Stimulated activated memory B cell treated with anti-CD40 and anti-IgM and Interleukin-4, amounts not matched to agents 10 μg/mL and 1 μg/mL and 100 μg/mL, for 72 hours (primary cell): Measurements from ENCODE around the gene SDK1.

Source experiments
- ATAC-seq: fragments of 150-1000 bp; cut with Tn5 transposase; 2 replicates; pipeline ENCODE4 v1.10.0; 2021
- H3K27ac Mint-ChIP-seq: one replicate; pipeline ENCODE4 v1.8.0; 2022; ENCODE audit warnings: mild to moderate bottlenecking, mixed read lengths
- H3K27me3 Mint-ChIP-seq: one replicate; pipeline ENCODE4 v1.8.0; 2022; ENCODE audit warnings: mixed read lengths
- H3K36me3 Mint-ChIP-seq: one replicate; pipeline ENCODE4 v1.8.0; 2022; ENCODE audit warnings: mixed read lengths
- H3K4me1 Mint-ChIP-seq: one replicate; pipeline ENCODE4 v1.8.0; 2022; ENCODE audit warnings: mixed read lengths
- H3K4me3 Mint-ChIP-seq: one replicate; pipeline ENCODE4 v1.8.0; 2022; ENCODE audit warnings: mild to moderate bottlenecking, moderate library complexity, mixed read lengths
- H3K9me3 Mint-ChIP-seq: one replicate; pipeline ENCODE4 v1.8.0; 2022; ENCODE audit warnings: mixed read lengths

The SDK1 gene

GRCh38 chr7:3710531-3710930 lies 409.5 kb downstream of the SDK1 start:
- no peaks in the 10 kb centered on the region for H3K36me3 Mint-ChIP-seq
- H3K4me3 Mint-ChIP-seq, result no peak overlapping the region
- H3K27me3 Mint-ChIP-seq, result peaks cover 14% of the 10 kb centered on the region
- H3K4me1 Mint-ChIP-seq, result no peaks in the 10 kb centered on the region
- H3K9me3 Mint-ChIP-seq, result no peaks in the 10 kb centered on the region
- no peak for ATAC-seq
- no peak overlapping the region for H3K27ac Mint-ChIP-seq

GRCh38 chr7:3712841-3713240 lies 411.8 kb downstream of the SDK1 start:
- Mint-ChIP-seq H3K4me3 (no peak overlapping the region), H3K27me3 (peaks cover 32% of the 10 kb centered on the region), H3K9me3 (no peaks in the 10 kb centered on the region), H3K36me3 (no peaks in the 10 kb centered on the region), H3K4me1 (no peaks in the 10 kb centered on the region), H3K27ac (no peak overlapping the region)
- ATAC-seq, result no peak

GRCh38 chr7:3721422-3721821 lies 420.4 kb downstream of the SDK1 start:
- H3K27me3 Mint-ChIP-seq, result peaks cover 8% of the 10 kb centered on the region
- H3K27ac Mint-ChIP-seq, result no peak overlapping the region
- no peaks in the 10 kb centered on the region for H3K9me3 Mint-ChIP-seq
- no peaks in the 10 kb centered on the region for H3K4me1 Mint-ChIP-seq
- no peaks in the 10 kb centered on the region for H3K36me3 Mint-ChIP-seq
- H3K4me3 Mint-ChIP-seq, result no peak overlapping the region
- ATAC-seq, result no peak

- no peaks in the 10 kb centered on the region for H3K4me1 Mint-ChIP-seq
- no peaks in the 10 kb centered on the region for H3K9me3 Mint-ChIP-seq
- H3K36me3 Mint-ChIP-seq, result no peaks in the 10 kb centered on the region
- no peak overlapping the region for H3K4me3 Mint-ChIP-seq
- H3K27me3 Mint-ChIP-seq, result no peaks in the 10 kb centered on the region
- ATAC-seq, result peak; percentile 51
- no peak overlapping the region for H3K27ac Mint-ChIP-seq
These were observed 421.4 kb downstream of the SDK1 start for GRCh38 chr7:3722396-3722922.

GRCh38 chr7:3725155-3726059 lies 424.4 kb downstream of the SDK1 start:
- no peak overlapping the region for H3K4me3 Mint-ChIP-seq
- H3K36me3 Mint-ChIP-seq, result no peaks in the 10 kb centered on the region
- no peaks in the 10 kb centered on the region for H3K27me3 Mint-ChIP-seq
- no peaks in the 10 kb centered on the region for H3K4me1 Mint-ChIP-seq
- H3K27ac Mint-ChIP-seq, result no peak overlapping the region
- no peak for ATAC-seq
- no peaks in the 10 kb centered on the region for H3K9me3 Mint-ChIP-seq

GRCh38 chr7:3730276-3730675 lies 429.2 kb downstream of the SDK1 start:
- ATAC-seq, result no peak
- Mint-ChIP-seq H3K27me3 (no peaks in the 10 kb centered on the region), H3K27ac (no peak overlapping the region), H3K4me3 (no peak overlapping the region), H3K4me1 (no peaks in the 10 kb centered on the region), H3K36me3 (no peaks in the 10 kb centered on the region), H3K9me3 (peaks cover 5% of the 10 kb centered on the region)

GRCh38 chr7:3732395-3733005 lies 431.4 kb downstream of the SDK1 start:
- H3K9me3 Mint-ChIP-seq, result peaks cover 5% of the 10 kb centered on the region
- H3K36me3 Mint-ChIP-seq, result no peaks in the 10 kb centered on the region
- H3K4me1 Mint-ChIP-seq, result no peaks in the 10 kb centered on the region
- no peak for ATAC-seq
- no peaks in the 10 kb centered on the region for H3K27me3 Mint-ChIP-seq
- H3K4me3 Mint-ChIP-seq, result no peak overlapping the region
- no peak overlapping the region for H3K27ac Mint-ChIP-seq

- Mint-ChIP-seq H3K9me3 (peaks cover 11% of the 10 kb centered on the region), H3K27me3 (no peaks in the 10 kb centered on the region), H3K27ac (no peak overlapping the region), H3K4me3 (no peak overlapping the region), H3K36me3 (no peaks in the 10 kb centered on the region), H3K4me1 (no peaks in the 10 kb centered on the region)
- no peak for ATAC-seq
These were observed 432.6 kb downstream of the SDK1 start for GRCh38 chr7:3733541-3734140.

- Mint-ChIP-seq H3K27ac (no peak overlapping the region), H3K4me3 (no peak overlapping the region), H3K4me1 (peaks cover 15% of the 10 kb centered on the region), H3K36me3 (no peaks in the 10 kb centered on the region), H3K27me3 (no peaks in the 10 kb centered on the region), H3K9me3 (peaks cover 14% of the 10 kb centered on the region)
- no peak for ATAC-seq
These were observed 437.9 kb downstream of the SDK1 start for GRCh38 chr7:3738964-3739363.

GRCh38 chr7:3739983-3740382 lies 438.9 kb downstream of the SDK1 start:
- Mint-ChIP-seq H3K4me1 (peaks cover 15% of the 10 kb centered on the region), H3K27ac (no peak overlapping the region), H3K36me3 (no peaks in the 10 kb centered on the region), H3K27me3 (no peaks in the 10 kb centered on the region), H3K4me3 (no peak overlapping the region), H3K9me3 (peaks cover 14% of the 10 kb centered on the region)
- no peak for ATAC-seq

GRCh38 chr7:3747467-3747866 lies 446.4 kb downstream of the SDK1 start:
- H3K9me3 Mint-ChIP-seq, result no peaks in the 10 kb centered on the region
- no peak overlapping the region for H3K4me3 Mint-ChIP-seq
- H3K36me3 Mint-ChIP-seq, result no peaks in the 10 kb centered on the region
- no peaks in the 10 kb centered on the region for H3K27me3 Mint-ChIP-seq
- H3K4me1 Mint-ChIP-seq, result peaks cover 10% of the 10 kb centered on the region
- peak; percentile 27 for ATAC-seq
- peak overlapping the region; percentile 14 for H3K27ac Mint-ChIP-seq

GRCh38 chr7:3748389-3748788 lies 447.3 kb downstream of the SDK1 start:
- Mint-ChIP-seq H3K36me3 (no peaks in the 10 kb centered on the region), H3K4me3 (no peak overlapping the region), H3K27ac (no peak overlapping the region), H3K27me3 (no peaks in the 10 kb centered on the region), H3K4me1 (peaks cover 7% of the 10 kb centered on the region), H3K9me3 (no peaks in the 10 kb centered on the region)
- no peak for ATAC-seq

- H3K9me3 Mint-ChIP-seq, result peaks cover 3% of the 10 kb centered on the region
- no peak overlapping the region for H3K27ac Mint-ChIP-seq
- H3K27me3 Mint-ChIP-seq, result peaks cover 8% of the 10 kb centered on the region
- peaks cover 6% of the 10 kb centered on the region for H3K4me1 Mint-ChIP-seq
- no peaks in the 10 kb centered on the region for H3K36me3 Mint-ChIP-seq
- H3K4me3 Mint-ChIP-seq, result no peak overlapping the region
- no peak for ATAC-seq
These were observed 452.8 kb downstream of the SDK1 start for GRCh38 chr7:3753868-3754267.

GRCh38 chr7:3754493-3755341 lies 453.7 kb downstream of the SDK1 start:
- Mint-ChIP-seq H3K4me3 (no peak overlapping the region), H3K27me3 (peaks cover 8% of the 10 kb centered on the region), H3K27ac (no peak overlapping the region), H3K9me3 (peaks cover 3% of the 10 kb centered on the region), H3K4me1 (peaks cover 6% of the 10 kb centered on the region), H3K36me3 (no peaks in the 10 kb centered on the region)
- ATAC-seq, result no peak
